Neural cell (in vitro differentiated cells): ENCODE data around the gene SPAM1. TPM values are rescaled to one million over a fixed set of nuclear protein-coding genes. Genes with fewer than 3 reads are reported as not detected.

ENCODE experiments used
- H2AFZ ChIP-seq: fragments of 200-600, 300-800 bp; sonication (generic), shearing (Covaris generic); 2 replicates; pipeline ENCODE4 v1.6.0; 2014; ENCODE audit warnings: low read depth, mild to moderate bottlenecking, antibody characterized with exemption, low read length, moderate library complexity
- H3F3A ChIP-seq: fragments of 200-600 bp; shearing (Covaris generic); 2 replicates; pipeline ENCODE4 v1.6.1; 2016; ENCODE audit warnings: mild to moderate bottlenecking, moderate library complexity, mixed read lengths, antibody characterized with exemption, low read length; ENCODE audit not compliant: insufficient read depth, poor library complexity, severe bottlenecking
- H3K27ac ChIP-seq: fragments of 200-600, 300-800 bp; sonication (generic), shearing (Covaris generic); 2 replicates; pipeline ENCODE4 v1.5.1; 2014; ENCODE audit warnings: mild to moderate bottlenecking, low read length, moderate library complexity
- H3K27me3 ChIP-seq: fragments of 300-800, 200-600 bp; sonication (generic), shearing (Covaris generic); 2 replicates; pipeline ENCODE4 v1.6.0; 2014; ENCODE audit warnings: mild to moderate bottlenecking, low read depth, low read length, moderate library complexity; ENCODE audit not compliant: insufficient read depth
- H3K36me3 ChIP-seq: fragments of 300-800, 200-600 bp; sonication (generic), shearing (Covaris generic); 2 replicates; pipeline ENCODE4 v1.5.1; 2014; ENCODE audit warnings: mild to moderate bottlenecking, antibody characterized with exemption, low read length, moderate library complexity; ENCODE audit not compliant: insufficient read depth
- H3K4me2 ChIP-seq: fragments of 300-800, 200-600 bp; sonication (generic), shearing (Covaris generic); 2 replicates; pipeline ENCODE4 v1.6.0; 2014; ENCODE audit warnings: mild to moderate bottlenecking, low read length
- H3K4me3 ChIP-seq: fragments of 300-800, 200-600 bp; sonication (generic), shearing (Covaris generic); 2 replicates; pipeline ENCODE4 v1.5.1; 2014; ENCODE audit warnings: mild to moderate bottlenecking, low read length, moderate library complexity
- H3K79me2 ChIP-seq: fragments of 200-600 bp; shearing (Covaris generic); replicated peaks from 2 replicates; pipeline ENCODE4 v1.6.0; 2014; ENCODE audit warnings: mild to moderate bottlenecking, low read length, moderate library complexity; ENCODE audit not compliant: insufficient read depth
- H3K9ac ChIP-seq: fragments of 300-800, 200-600 bp; sonication (generic), shearing (Covaris generic); 2 replicates; pipeline ENCODE4 v1.6.1; 2016; ENCODE audit warnings: mild to moderate bottlenecking, low read length, mixed read lengths
- H3K9me2 ChIP-seq: fragments of 200-600 bp; shearing (Covaris generic); 2 replicates; pipeline ENCODE4 v1.6.1; 2016; ENCODE audit warnings: mild to moderate bottlenecking, low read length, mixed read lengths; ENCODE audit not compliant: insufficient read depth
- H3K9me3 ChIP-seq: fragments of 200-600, 300-800 bp; sonication (generic), shearing (Covaris generic); 2 replicates; pipeline ENCODE4 v1.6.1; 2016; ENCODE audit warnings: mild to moderate bottlenecking, mixed run types, low read length, moderate library complexity, mixed read lengths
- H4K20me1 ChIP-seq: fragments of 200-600 bp; shearing (Covaris generic); 2 replicates; pipeline ENCODE4 v1.6.1; 2016; ENCODE audit warnings: mild to moderate bottlenecking, mixed run types; ENCODE audit not compliant: insufficient read depth
- CTCF ChIP-seq: fragments of 450-650 bp; IDR thresholded peaks from 2 replicates; pipeline ENCODE4 v1.5.1; 2014; ENCODE audit warnings: antibody characterized with exemption, mild to moderate bottlenecking, moderate library complexity; ENCODE audit not compliant: poor library complexity, severe bottlenecking
- EP300 ChIP-seq: fragments of 450-650 bp; conservative IDR thresholded peaks from 2 replicates; pipeline ENCODE4 v1.6.1; 2014; ENCODE audit warnings: antibody characterized with exemption, mild to moderate bottlenecking, moderate library complexity; ENCODE audit not compliant: poor library complexity, severe bottlenecking
- EZH2 ChIP-seq: fragments of 200-600, 300-800 bp; shearing (Covaris generic), sonication (generic); IDR thresholded peaks from 2 replicates; pipeline ENCODE4 v1.6.1; 2014; ENCODE audit warnings: antibody characterized with exemption, low read length, borderline replicate concordance, mild to moderate bottlenecking; ENCODE audit not compliant: insufficient read depth, poor library complexity, severe bottlenecking
- MXI1 ChIP-seq: fragments of 450-650 bp; conservative IDR thresholded peaks from 2 replicates; pipeline ENCODE4 v1.6.1; 2014; ENCODE audit warnings: antibody characterized with exemption, mild to moderate bottlenecking; ENCODE audit not compliant: poor library complexity, severe bottlenecking
- POLR2AphosphoS5 ChIP-seq: IDR thresholded peaks from 2 replicates; pipeline ENCODE4 v1.6.1; 2012
- RAD21 ChIP-seq: fragments of 450-650 bp; conservative IDR thresholded peaks from 2 replicates; pipeline ENCODE4 v1.6.1; 2014; ENCODE audit warnings: antibody characterized with exemption, mild to moderate bottlenecking, moderate library complexity
- REST ChIP-seq: IDR thresholded peaks from 2 replicates; pipeline ENCODE4 v1.6.1; 2012; ENCODE audit warnings: borderline replicate concordance
- SMC3 ChIP-seq: fragments of 450-650 bp; conservative IDR thresholded peaks from 2 replicates; pipeline ENCODE4 v1.6.1; 2014; ENCODE audit warnings: antibody characterized with exemption, mild to moderate bottlenecking, moderate library complexity; ENCODE audit not compliant: poor library complexity
- TAF1 ChIP-seq: IDR thresholded peaks from 2 replicates; pipeline ENCODE4 v1.6.1; 2012; ENCODE audit warnings: low read depth
- polyA plus RNA-seq: library from polyadenylated mRNA; depleted of rRNA; stranded (reverse); fragments of >200 nt; gene quantifications from 2 replicates; pipeline ENCODE4 v1.2.3, GENCODE V29; 2014

The SPAM1 gene
- polyA plus RNA-seq, 1 donor from 2014 or later = not detected

- Histone ChIP-seq H3K27me3 (no peaks in the 10 kb centered on the region), H3K4me2 (no peak overlapping the region), H3K79me2 (no peaks in the 10 kb centered on the region), H3K27ac (no peak overlapping the region), H3K9me2 (no peaks in the 10 kb centered on the region), H3K36me3 (no peaks in the 10 kb centered on the region), H4K20me1 (no peaks in the 10 kb centered on the region), H2AFZ (no peak overlapping the region), H3K9ac (no peak overlapping the region), H3K9me3 (no peaks in the 10 kb centered on the region), H3F3A (no peaks in the 10 kb centered on the region), H3K4me3 (no peak overlapping the region)
- no peak for TF ChIP-seq POLR2AphosphoS5
- no peak for TF ChIP-seq MXI1
- TF ChIP-seq SMC3 = no peak
- no peak for TF ChIP-seq EP300
- TF ChIP-seq CTCF = no peak
- no peak for TF ChIP-seq REST
- TF ChIP-seq EZH2 = no peak
- TF ChIP-seq TAF1 = no peak
- no peak for TF ChIP-seq RAD21
Measured at GRCh38 chr7:124009321-124009720, 84.3 kb downstream of the SPAM1 start.

Other genes starting within 250 kb of the SPAM1 start
- 22.5 and 22.6 TPM in 2 replicates for gene WASL, start 176.2 kb upstream of the SPAM1 start, polyA plus RNA-seq
- gene HYAL4, start 80.1 kb upstream of the SPAM1 start, polyA plus RNA-seq = 0.64 TPM in 1 of 2 replicates, not detected in the other
- gene TMEM229A, start 107.8 kb downstream of the SPAM1 start, polyA plus RNA-seq = 0.31 and 0.94 TPM in 2 replicates